SK-N-SH (cell line): Measurements from ENCODE around the gene FBXO42. TPM values are rescaled to one million over a fixed set of nuclear protein-coding genes. Genes with fewer than 3 reads are reported as not detected.
"Not testable (repeated sequence)": the region's sequence is repeated elsewhere in the genome, so short reads cannot be mapped to it uniquely, and the experiment has no call there.

ENCODE experiments used
- CTCF ChIA-PET: fragments of 300-600, 350-600 bp; formaldehyde crosslinking; extraction: SDS; loops from one replicate; lab custom pipeline; 2021; lab: Yijun Ruan, JAX
- POLR2A ChIA-PET: fragments of 350-600 bp; sonication (Branson Sonifier 250); formaldehyde crosslinking; extraction: SDS; loops from one replicate; lab custom pipeline; 2020; ENCODE audit warnings: antibody characterized with exemption, inconsistent platforms; lab: Yijun Ruan, JAX
- DNase-seq: peaks from one replicate; pipeline ENCODE4 v3.0.0; 2012
- H2AFZ ChIP-seq: fragments of 200-600 bp; sonication (generic); 2 replicates; pipeline ENCODE4 v1.8.1; 2016; ENCODE audit warnings: antibody characterized with exemption, mild to moderate bottlenecking, low read depth
- H3F3A ChIP-seq: fragments of 200-600 bp; sonication (generic); replicated peaks from 2 replicates; pipeline ENCODE3; 2016; ENCODE audit warnings: antibody characterized with exemption, mild to moderate bottlenecking; ENCODE audit not compliant: insufficient read depth
- H3K27ac ChIP-seq, 2 experiments: fragments of 200-500 bp in 1 of 2; fragments of 200-600 bp in 1 of 2; sonication (Bioruptor generic) in 1 of 2; sonication (generic), shearing (Covaris generic) in 1 of 2; 2 replicates each; pipeline versions ENCODE4 v1.5.1 to v1.6.1; 2014 to 2016; ENCODE audit warnings: low read depth in 2 of 2, inconsistent platforms in 1 of 2, low read length in 1 of 2, mild to moderate bottlenecking in 1 of 2, mixed read lengths in 1 of 2
- H3K27me3 ChIP-seq: fragments of 200-600 bp; sonication (generic), shearing (Covaris generic); 2 replicates; pipeline ENCODE4 v1.6.1; 2016; ENCODE audit warnings: mixed run types; ENCODE audit not compliant: insufficient read depth
- H3K36me3 ChIP-seq, 2 experiments: fragments of 200-500 bp in 1 of 2; fragments of 200-600 bp in 1 of 2; sonication (Bioruptor generic) in 1 of 2; sonication (generic) in 1 of 2; replicated peaks in 1 of 2; 2 replicates each; pipeline versions ENCODE3 to v1.5.1; 2014 to 2016; ENCODE audit warnings: low read length in 1 of 2, mild to moderate bottlenecking in 1 of 2; ENCODE audit not compliant: insufficient read depth in 2 of 2, control insufficient read depth in 1 of 2
- H3K4me1 ChIP-seq, 2 experiments: fragments of 200-500 bp in 1 of 2; fragments of 200-600 bp in 1 of 2; sonication (Bioruptor generic) in 1 of 2; sonication (generic), shearing (Covaris generic) in 1 of 2; 2 replicates each; pipeline versions ENCODE4 v1.5.1 to v1.6.1; 2014 to 2016; ENCODE audit warnings: low read depth in 1 of 2, low read length in 1 of 2, mixed run types in 1 of 2; ENCODE audit not compliant: insufficient read depth in 2 of 2, control insufficient read depth in 1 of 2
- H3K4me2 ChIP-seq: fragments of 200-600 bp; sonication (generic), shearing (Covaris generic); 2 replicates; pipeline ENCODE4 v1.6.1; 2017; ENCODE audit warnings: mixed run types
- H3K4me3 ChIP-seq, 2 experiments: fragments of 200-500 bp in 1 of 2; fragments of 200-600 bp in 1 of 2; sonication (Bioruptor generic) in 1 of 2; sonication (generic), shearing (Covaris generic) in 1 of 2; 2 replicates each; pipeline versions ENCODE4 v1.5.1 to v1.8.1; 2014 to 2016; ENCODE audit warnings: low read depth in 2 of 2, inconsistent platforms in 1 of 2, low read length in 1 of 2, mild to moderate bottlenecking in 1 of 2, mixed read lengths in 1 of 2, moderate library complexity in 1 of 2
- H3K79me2 ChIP-seq: fragments of 200-600 bp; sonication (generic); 2 replicates; pipeline ENCODE4 v1.8.1; 2017; ENCODE audit warnings: mild to moderate bottlenecking; ENCODE audit not compliant: insufficient read depth
- H3K9ac ChIP-seq: fragments of 200-600 bp; sonication (generic); 2 replicates; pipeline ENCODE4 v1.6.1; 2017; ENCODE audit warnings: mixed run types
- H3K9me2 ChIP-seq: fragments of 200-600 bp; sonication (generic); 2 replicates; pipeline ENCODE4 v1.6.1; 2017; ENCODE audit warnings: mixed run types
- H3K9me3 ChIP-seq: fragments of 200-600 bp; sonication (generic); 2 replicates; pipeline ENCODE4 v1.6.1; 2017; ENCODE audit warnings: mixed run types, mild to moderate bottlenecking, moderate library complexity
- H4K20me1 ChIP-seq: fragments of 200-600 bp; sonication (generic); 2 replicates; pipeline ENCODE4 v1.6.1; 2017; ENCODE audit warnings: mild to moderate bottlenecking, mixed run types; ENCODE audit not compliant: insufficient read depth
- FOXM1 ChIP-seq: IDR thresholded peaks from 2 replicates; pipeline ENCODE4 v1.4.0; 2012; ENCODE audit warnings: low read depth, mild to moderate bottlenecking
- GATA2 ChIP-seq: sonication (generic); formaldehyde crosslinking; IDR thresholded peaks from 2 replicates; pipeline ENCODE4 v1.5.0; 2020; ENCODE audit warnings: mild to moderate bottlenecking, missing genetic modification reagents
- IRF3 ChIP-seq: fragments of 150-350 bp; IDR thresholded peaks from 2 replicates; pipeline ENCODE4 v1.6.1; 2016; ENCODE audit warnings: mild to moderate bottlenecking, low read depth, low read length
- JUND ChIP-seq: IDR thresholded peaks from 2 replicates; pipeline ENCODE4 v1.4.0; 2012
- NFIC ChIP-seq: IDR thresholded peaks from 2 replicates; pipeline ENCODE4 v1.4.0; 2012; ENCODE audit warnings: borderline replicate concordance
- RFX5 ChIP-seq: IDR thresholded peaks from 2 replicates; pipeline ENCODE4 v1.6.1; 2012; ENCODE audit warnings: mild to moderate bottlenecking, improper control_type of control experiment, low read length
- SMC3 ChIP-seq: IDR thresholded peaks from 2 replicates; pipeline ENCODE4 v1.6.1; 2012; ENCODE audit warnings: low read depth, low read length, improper control_type of control experiment
- TAF1 ChIP-seq: IDR thresholded peaks from 2 replicates; pipeline ENCODE4 v1.6.1; 2012; ENCODE audit warnings: low read depth, mild to moderate bottlenecking, low read length, moderate library complexity, borderline replicate concordance
- TCF12 ChIP-seq: IDR thresholded peaks from 2 replicates; pipeline ENCODE4 v1.4.0; 2012
- ZBTB33 ChIP-seq: IDR thresholded peaks from 2 replicates; pipeline ENCODE4 v1.4.0; 2012; ENCODE audit warnings: low read depth, borderline replicate concordance
- WGBS: methylation state at CpG from one replicate; pipeline ENCODE4 v1.1.6; 2017; ENCODE audit warnings: low lambda C conversion rate; 5-methylcytosine and 5-hydroxymethylcytosine counted together
- polyA plus RNA-seq, 3 experiments: library from polyadenylated mRNA; depleted of rRNA; stranded (reverse); fragments of >200 nt; gene quantifications; 2 replicates each; pipeline ENCODE4 v1.2.3, GENCODE V29; 2012

FBXO42 gene
- polyA plus RNA-seq, 1 of the 3 experiments (the other 2 are of a cell fraction): 8.6 TPM

- Histone ChIP-seq H3K27me3 (no peaks in the 10 kb centered on the region), H3K9ac (no peak overlapping the region), H3K4me3 (no peak overlapping the region), H3K4me2 (no peak overlapping the region), H3K79me2 (peaks cover 32% of the 10 kb centered on the region), H2AFZ (no peak overlapping the region), H3K27ac (no peak overlapping the region), H3K4me1 (peaks cover 7 to 29% of the 10 kb centered on the region in 2 experiments; a peak in 3 of 4 replicates), H3K36me3 (peaks cover 12 to 22% of the 10 kb centered on the region in 2 experiments), H4K20me1 (no peaks in the 10 kb centered on the region), H3F3A (peaks cover 16% of the 10 kb centered on the region), H3K9me2 (no peaks in the 10 kb centered on the region), H3K9me3 (no peaks in the 10 kb centered on the region)
- ChIA-PET POLR2A (no interaction called here), CTCF (interaction anchor here (0.7 to 1.8 kb wide), 7 partner anchors 9 to 185 kb away, joined by 3 to 5 read pairs (median 4); partner anchors contain the start of genes FAM131C and FBXO42)
- 96% methylated on average over 3 of the region's 3 CpGs for WGBS
- no peak for DNase-seq
- TF ChIP-seq IRF3 (no peak), TAF1 (no peak), TCF12 (no peak), NFIC (no peak), GATA2 (CRISPR knock-in tag) (no peak), ZBTB33 (no peak), SMC3 (no peak), RFX5 (no peak), FOXM1 (no peak), JUND (no peak)
Observed at GRCh38 chr1:16257968-16258367, 94.3 kb downstream of the FBXO42 start.

GRCh38 chr1:16257556-16257955 lies 94.7 kb downstream of the FBXO42 start:
- POLR2A ChIA-PET, H3K9me2 ChIP-seq, H3K4me2 ChIP-seq, H3K4me3 ChIP-seq, H3K9me3 ChIP-seq, H2AFZ ChIP-seq, H3K9ac ChIP-seq, H4K20me1 ChIP-seq, H3K27ac ChIP-seq, H3K27me3 ChIP-seq, DNase-seq: not testable (repeated sequence)
- Histone ChIP-seq H3F3A (peaks cover 20% of the 10 kb centered on the region), H3K36me3 (peaks cover 12 to 26% of the 10 kb centered on the region in 2 experiments), H3K4me1 (peaks cover 7 to 30% of the 10 kb centered on the region in 2 experiments; a peak in 3 of 4 replicates), H3K79me2 (peaks cover 28% of the 10 kb centered on the region)
- 96% methylated on average over 3 of the region's 3 CpGs for WGBS
- CTCF ChIA-PET: interaction anchor here (0.7 to 1.8 kb wide), 7 partner anchors 9 to 184 kb away, joined by 3 to 5 read pairs (median 4); partner anchors contain the start of genes FAM131C and FBXO42
